Sigmoid colon (tissue), 4 donors: ENCODE data around the gene HMCN1.

Source experiments
- CTCF ChIP-seq, 4 experiments: fragments of 450-650 bp in 3 of 4; fragments of 200-600 bp in 1 of 4; IDR thresholded peaks; one replicate each; pipeline ENCODE4 v1.5.1; 2016 to 2019; ENCODE audit warnings: antibody characterized with exemption in 4 of 4, mild to moderate bottlenecking in 3 of 4, moderate library complexity in 2 of 4
- EP300 ChIP-seq, 4 donors: sonication (generic); formaldehyde crosslinking; IDR thresholded peaks; one replicate each; pipeline ENCODE4 v1.6.1; 2017; ENCODE audit warnings: antibody characterized with exemption in 4 of 4
- POLR2A ChIP-seq, 2 donors: fragments of 450-650 bp; IDR thresholded peaks; one replicate each; pipeline ENCODE4 v1.6.1; 2016; ENCODE audit warnings: antibody characterized with exemption in 2 of 2, mild to moderate bottlenecking in 2 of 2, moderate library complexity in 2 of 2
- POLR2AphosphoS5 ChIP-seq, 4 donors: sonication (generic); formaldehyde crosslinking; IDR thresholded peaks; one replicate each; pipeline ENCODE4 v1.6.1; 2017; ENCODE audit warnings: antibody characterized with exemption in 4 of 4

GRCh38 chr1:186194107-186194756 lies 460.0 kb downstream of the HMCN1 start:
- no peak for TF ChIP-seq POLR2AphosphoS5 (IDR thresholded peaks at IDR 0.05)
- no peak for TF ChIP-seq POLR2A (IDR thresholded peaks at IDR 0.05)
- no peak for TF ChIP-seq CTCF (IDR thresholded peaks at IDR 0.05)
- no peak for TF ChIP-seq EP300 (IDR thresholded peaks at IDR 0.05)
